Epithelial cell of proximal tubule (primary cell): ENCODE data around the gene PTF1A. TPM values are rescaled to one million over a fixed set of nuclear protein-coding genes. Genes with fewer than 3 reads are reported as not detected.

Source experiments
- DNase-seq: peaks from one replicate; pipeline ENCODE4 v3.0.0-alpha.2; 2011; ENCODE audit warnings: low read depth
- H3K4me3 ChIP-seq: 2 replicates; pipeline ENCODE4 v1.5.1; 2011; ENCODE audit warnings: low read depth, mild to moderate bottlenecking, low read length
- CTCF ChIP-seq: conservative IDR thresholded peaks from 2 replicates; pipeline ENCODE4 v1.5.1; 2012; ENCODE audit warnings: low read depth, mild to moderate bottlenecking, low read length
- total RNA-seq: library from RNA; depleted of rRNA; stranded (reverse); fragments of >200 nt; gene quantifications from 2 replicates; pipeline ENCODE4 v1.2.3, GENCODE V29; 2015

PTF1A gene
- total RNA-seq, 1 donor from 2014 or later: not detected

GRCh38 chr10:23155169-23155568, 36.9 kb upstream of the PTF1A start:
- DNase-seq: no peak
- TF ChIP-seq CTCF: no peak
- H3K4me3 ChIP-seq: no peak overlapping the region

- no peak for DNase-seq
- H3K4me3 ChIP-seq: no peak overlapping the region
- no peak for TF ChIP-seq CTCF
These were observed 35.5 kb upstream of the PTF1A start for GRCh38 chr10:23156447-23157150.

GRCh38 chr10:23157239-23157681, 34.9 kb upstream of the PTF1A start:
- peak; percentile 23 for DNase-seq
- H3K4me3 ChIP-seq: peak overlapping the region; percentile 10
- peak; percentile 3 for TF ChIP-seq CTCF

- TF ChIP-seq CTCF: no peak
- peak; percentile 45 for DNase-seq
- H3K4me3 ChIP-seq: peak overlapping the region; percentile 10
These were observed 34.3 kb upstream of the PTF1A start for GRCh38 chr10:23157691-23158369.

GRCh38 chr10:23158370-23158769, 33.7 kb upstream of the PTF1A start:
- peak; percentile 92 for TF ChIP-seq CTCF
- no peak overlapping the region for H3K4me3 ChIP-seq
- DNase-seq: peak; percentile 25

- no peak overlapping the region for H3K4me3 ChIP-seq
- DNase-seq: no peak
- no peak for TF ChIP-seq CTCF
These were observed 20.8 kb upstream of the PTF1A start for GRCh38 chr10:23171232-23171876.
